GM19099 (cell line): ENCODE measurements around the gene CALHM5.

Source experiments
- POLR2A ChIP-seq: IDR thresholded peaks from 3 replicates; pipeline ENCODE4 v1.6.1; 2011; ENCODE audit warnings: low read depth; ENCODE audit not compliant: insufficient read length; ENCODE audit errors: extremely low read depth

Gene CALHM5

DNA sequence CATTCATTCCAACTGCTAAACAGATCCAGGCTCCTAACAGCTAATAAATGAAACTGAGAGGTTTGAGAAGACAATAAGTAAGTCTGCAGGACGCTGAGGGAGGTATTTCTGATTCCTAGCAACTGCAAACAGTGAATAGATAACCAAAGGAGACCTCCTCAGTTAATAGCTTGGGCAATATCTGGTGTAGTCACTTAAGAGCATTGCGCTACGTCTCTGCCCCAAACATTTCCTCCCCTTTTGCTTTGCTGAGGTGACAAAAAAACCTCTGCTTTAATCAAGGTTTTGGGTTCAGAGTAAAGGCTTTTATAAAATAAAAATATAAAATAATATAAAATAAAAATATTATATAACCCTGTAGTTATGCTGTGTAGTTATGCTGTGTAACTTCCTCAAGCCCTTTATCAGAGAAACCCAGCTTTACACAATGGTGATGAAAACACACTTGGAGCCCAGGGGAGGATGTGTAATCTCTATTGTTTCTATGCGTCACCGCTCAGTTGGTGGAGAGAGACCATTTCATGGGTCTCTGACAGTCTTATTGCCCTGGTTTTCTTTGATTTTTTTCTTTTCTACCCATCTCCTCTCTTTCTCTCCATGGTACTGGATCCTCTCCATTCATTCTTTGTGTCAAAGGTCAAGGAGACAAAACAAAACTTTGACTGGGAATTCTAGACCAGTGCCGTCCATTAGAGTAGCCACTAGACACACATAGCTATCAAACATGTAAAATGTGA is 18.9 kb upstream of the CALHM5 start:
- no peak for TF ChIP-seq POLR2A

DNA sequence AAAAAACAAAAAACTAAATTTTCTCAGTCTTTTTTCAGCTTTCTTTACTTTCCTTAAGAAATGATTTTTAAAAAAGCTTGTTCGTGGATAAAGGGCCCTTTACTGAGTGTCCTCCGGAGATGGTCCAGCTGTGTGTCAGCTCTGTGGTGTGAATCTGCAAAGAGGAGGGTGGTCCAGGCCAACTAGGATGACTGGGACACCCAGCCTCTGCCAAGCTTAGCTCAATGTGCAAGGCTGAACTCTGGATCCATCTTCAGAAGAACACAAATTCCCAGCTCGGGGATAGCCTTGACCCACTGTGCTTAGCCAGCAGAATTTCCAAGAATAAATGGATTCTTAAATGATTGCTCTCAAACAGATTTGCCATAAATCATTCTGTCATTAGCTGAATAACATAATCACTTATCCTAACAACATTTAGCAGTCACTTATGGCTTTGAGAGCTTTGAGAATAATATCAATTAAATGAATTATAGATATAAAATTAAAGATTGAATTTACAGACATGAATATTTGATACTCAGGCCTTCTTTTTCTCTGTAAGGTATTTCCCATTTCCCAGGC is 14.2 kb upstream of the CALHM5 start:
- TF ChIP-seq POLR2A, result no peak

DNA sequence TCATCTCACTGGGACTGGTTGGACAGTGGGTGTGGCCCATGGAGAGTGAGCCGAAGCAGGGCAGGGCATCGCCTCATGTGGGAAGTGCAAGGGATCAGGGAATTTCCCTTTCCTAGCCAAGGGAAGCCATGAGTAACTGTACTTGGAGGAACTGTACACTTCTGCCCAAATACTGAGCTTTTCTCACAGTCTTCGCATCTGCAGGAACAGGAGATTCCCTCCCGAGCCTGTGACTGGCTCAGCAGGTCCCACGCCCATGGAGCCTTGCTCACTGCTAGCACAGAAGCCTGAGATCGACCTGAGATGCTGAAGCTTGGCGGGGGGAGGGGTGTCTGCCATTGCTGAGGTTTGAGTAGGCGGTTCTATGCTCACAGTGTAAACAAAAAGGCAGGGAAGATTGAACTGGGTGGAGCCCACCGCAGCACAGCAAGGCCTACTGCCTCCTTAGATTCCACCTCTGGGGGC is 10.4 kb upstream of the CALHM5 start:
- no peak for TF ChIP-seq POLR2A

DNA sequence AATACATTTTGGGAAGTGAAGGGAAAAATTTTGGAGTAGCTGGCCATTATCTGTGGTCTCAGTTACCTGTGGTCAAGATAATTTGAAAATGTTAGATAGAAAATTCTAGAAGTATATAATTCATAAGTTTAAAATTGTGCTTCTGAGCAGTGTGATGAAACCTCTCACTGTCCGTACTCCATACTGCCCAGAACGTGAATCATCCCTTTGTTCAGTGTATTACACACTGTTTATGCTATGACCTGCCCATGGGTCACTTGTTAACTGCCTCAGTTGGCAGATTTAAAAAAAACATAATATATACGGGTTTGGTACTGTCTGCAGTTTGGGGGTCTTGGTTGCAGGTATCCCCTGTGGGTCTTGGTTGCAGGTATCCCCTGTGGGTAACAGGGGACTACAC is 4.1 kb upstream of the CALHM5 start:
- TF ChIP-seq POLR2A, result no peak

DNA sequence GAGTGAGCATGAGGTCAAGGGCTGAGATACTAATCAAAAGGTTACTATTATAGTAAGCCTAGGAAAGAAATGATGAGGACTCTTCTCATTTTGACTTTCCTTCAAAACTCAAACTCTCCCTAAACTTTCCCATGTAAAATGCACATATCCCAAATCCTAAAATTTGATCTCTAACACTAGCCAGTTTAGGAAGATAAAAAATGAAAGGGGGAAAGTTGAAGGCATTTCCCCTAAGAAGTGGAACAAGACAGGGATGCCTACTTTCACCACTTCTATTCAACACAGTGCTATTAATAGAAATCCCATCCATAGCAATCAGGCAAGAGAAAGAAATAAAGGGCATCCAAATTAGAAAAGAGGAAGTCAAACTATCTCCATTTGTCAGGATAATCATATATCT is 2.9 kb upstream of the CALHM5 start:
- no peak for TF ChIP-seq POLR2A

DNA sequence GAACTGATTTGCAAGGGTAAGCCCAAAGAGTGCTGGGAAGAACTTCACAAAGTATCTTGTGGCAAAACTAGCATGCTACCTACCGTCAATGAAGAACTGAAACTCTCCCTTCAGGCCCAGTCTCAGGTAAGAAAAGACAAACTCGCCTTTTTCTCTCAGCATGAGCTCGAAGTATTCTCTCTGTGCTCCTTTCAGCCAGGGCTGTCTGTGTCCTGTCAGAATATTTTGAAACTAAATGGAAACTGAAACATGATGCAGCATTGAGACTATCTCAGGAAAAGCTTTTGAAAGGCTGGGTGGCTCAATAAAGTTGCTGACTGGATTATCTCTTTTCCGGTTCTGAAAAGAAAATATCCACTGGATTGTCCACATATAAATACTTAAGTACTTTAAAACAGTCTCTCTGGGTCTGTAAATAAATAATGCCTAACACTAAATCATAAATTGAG is 696 bp downstream of the CALHM5 start:
- no peak for TF ChIP-seq POLR2A

DNA sequence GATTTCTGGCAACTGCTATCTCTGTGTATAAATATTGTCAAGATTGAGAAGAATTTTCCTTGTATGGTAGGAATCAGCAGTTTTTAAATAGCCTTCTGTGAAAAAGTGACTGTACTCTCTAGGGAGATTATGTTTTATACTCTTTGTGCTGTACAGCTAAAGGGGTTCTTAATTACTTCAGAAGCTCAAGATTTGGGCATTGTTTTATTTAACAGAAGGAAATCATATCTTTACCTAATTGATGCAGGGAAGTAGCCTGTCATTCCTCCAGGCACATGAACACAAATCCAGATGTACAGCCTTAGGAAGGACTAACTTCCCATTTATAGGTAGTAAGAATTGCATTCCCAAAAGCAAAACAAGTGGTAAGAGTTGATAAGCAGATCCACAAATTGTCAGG is 1.3 kb downstream of the CALHM5 start:
- no peak for TF ChIP-seq POLR2A

DNA sequence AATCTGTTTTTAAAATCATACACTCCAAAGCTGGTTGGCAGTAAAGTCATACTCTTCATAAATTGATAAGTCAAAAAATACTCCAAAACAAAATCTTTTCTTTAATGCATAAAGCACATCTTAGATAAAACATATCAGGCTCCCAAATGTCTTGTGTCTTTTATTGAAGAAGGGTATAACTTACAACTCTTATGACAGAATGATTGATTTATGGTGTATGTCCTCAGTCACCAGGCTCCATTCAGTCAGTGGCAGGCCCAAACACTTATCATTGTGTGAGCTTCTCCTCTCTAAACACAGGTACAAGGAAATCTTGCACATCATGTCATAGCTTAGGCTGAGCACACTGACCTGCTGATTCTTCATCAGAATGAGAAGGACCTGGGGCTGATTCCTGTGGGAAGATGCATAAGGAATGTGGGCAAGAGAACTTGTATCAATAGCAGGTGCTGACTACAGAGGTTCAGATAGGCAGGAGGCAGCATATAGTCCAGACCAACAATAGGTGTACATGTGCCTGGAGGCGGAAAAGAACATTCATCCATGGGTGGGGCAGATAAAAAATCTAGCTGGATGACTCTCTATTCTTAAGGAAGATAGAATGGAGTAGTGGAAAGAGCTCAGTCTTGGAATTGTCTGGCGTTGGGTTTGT is 1.9 kb downstream of the CALHM5 start:
- no peak for TF ChIP-seq POLR2A

DNA sequence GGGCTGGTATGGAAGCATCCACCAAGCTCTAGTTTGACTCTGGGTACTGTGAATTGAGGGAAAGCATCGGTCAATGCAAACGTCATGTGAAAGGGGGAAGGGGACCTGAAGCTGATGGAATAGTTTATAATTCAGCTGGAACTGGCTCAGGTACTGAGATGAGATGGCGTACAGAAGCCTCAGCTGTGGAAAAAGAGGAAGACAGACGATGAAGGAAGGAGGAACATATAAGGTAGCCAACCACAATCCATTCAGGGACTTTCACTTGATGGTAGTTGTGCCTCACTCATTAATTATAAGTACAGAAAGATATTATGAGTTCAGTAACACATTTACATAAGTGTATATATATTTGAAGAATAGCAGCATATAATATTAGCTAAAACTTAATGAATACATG is 2.7 kb downstream of the CALHM5 start:
- TF ChIP-seq POLR2A, result no peak

DNA sequence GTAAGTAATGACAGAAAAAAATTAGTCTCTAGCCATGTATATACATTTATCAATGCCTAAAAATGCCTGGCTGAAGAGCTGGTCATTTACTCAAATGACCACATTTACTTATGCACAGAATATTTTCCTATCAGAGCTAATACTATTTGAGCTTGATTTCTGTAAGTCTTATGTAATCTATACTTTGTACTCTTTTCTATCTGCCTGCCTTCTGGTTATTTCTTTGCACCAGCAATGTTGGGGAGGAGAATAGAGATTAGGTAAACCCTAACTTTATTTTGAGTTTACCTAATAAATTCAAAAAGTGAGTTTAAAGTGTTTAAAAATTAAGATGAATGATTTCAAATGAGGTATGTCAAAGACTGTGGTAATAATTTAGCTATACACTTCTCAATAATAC is 3.7 kb downstream of the CALHM5 start:
- no peak for TF ChIP-seq POLR2A

DNA sequence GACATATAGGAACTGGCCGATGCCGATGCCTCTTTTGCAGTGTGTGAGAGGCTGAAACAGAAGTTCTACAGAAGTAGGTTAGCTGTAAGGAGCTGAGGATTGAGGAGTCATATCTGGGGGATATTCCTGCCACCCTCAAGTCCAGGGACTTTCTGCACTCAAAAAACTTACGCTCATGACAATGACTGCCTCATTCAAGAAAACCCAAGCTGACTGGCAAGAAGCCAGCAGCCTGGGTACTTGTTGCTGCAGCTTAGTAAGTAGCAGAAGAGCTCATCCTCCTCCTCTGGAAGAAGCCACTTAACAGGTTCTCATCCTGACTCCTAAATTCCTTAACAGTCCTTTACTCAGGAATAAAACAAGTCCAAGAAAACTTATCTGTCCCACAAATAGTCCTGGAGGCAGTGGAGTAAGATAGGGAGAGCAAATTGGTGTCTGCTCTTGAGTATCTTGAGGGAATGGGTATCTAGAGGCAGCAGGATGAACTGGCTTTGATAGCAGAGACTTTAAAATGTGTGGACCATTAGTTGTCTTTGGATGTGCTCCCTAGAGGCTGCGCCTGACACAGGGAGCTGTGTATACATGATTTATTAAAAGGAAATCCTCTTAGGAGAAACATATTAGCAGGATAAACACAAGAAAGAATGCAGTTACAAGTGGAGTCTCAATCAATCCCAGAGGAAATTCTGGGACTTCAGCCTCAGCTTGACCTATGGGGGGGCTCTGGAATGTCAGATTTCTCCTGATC is 7.4 kb downstream of the CALHM5 start:
- TF ChIP-seq POLR2A, result no peak

DNA sequence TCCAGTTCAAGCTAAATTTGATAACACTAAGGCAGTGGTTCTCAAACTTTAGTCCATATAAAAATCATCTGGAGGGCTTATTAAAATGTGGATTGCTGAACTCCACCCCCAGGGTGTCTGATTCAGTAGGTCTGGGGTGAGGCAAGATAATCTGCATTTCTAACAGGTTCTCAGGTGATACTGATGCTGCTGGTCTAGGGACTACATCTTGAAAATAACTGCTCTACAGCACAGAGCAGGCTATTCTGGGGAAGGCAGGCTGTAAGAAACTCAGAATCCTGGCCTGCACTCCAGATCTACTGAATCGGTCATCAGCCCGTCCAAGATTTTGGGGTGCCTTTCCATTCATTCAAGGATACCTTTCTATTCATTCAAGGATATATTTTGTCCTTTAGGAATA is 11.5 kb downstream of the CALHM5 start:
- no peak for TF ChIP-seq POLR2A

DNA sequence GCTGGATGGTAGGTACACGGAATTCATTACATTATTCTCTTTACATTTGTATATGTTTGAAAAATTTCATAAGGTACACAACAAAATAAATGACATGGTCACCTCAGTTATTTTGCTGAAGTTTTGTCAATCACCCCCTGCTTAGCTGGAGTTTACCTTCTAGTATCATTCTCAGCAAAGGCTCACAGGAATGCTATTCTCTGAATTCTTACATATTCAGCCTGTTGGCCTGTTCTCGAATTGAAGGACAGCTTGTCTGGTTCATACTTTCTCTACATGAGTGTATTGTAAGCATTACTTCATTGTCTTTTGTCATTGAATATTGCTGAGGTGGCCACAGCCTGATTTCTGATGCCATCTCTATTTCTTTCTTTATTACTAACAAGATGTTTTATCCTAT is 12.8 kb downstream of the CALHM5 start:
- TF ChIP-seq POLR2A, result no peak

DNA sequence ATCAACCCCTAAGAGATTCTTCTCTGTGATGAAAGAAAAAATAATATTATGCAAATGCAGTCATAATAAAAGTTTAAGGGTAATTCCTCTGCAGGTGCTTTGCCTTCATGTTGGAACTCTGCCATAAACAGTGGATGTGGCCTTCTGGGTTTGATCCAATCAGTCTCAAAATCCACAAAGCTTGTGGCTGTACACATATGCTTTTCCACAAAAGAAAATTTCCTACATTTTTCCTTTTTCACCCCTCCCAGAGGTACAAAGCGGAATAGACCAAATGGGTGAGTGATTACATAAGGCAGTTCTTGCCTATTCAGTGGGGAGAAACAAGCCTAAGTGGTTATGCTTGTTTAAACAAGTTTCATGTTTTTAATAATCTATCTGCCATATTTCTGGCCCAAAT is 16.7 kb downstream of the CALHM5 start:
- no peak for TF ChIP-seq POLR2A

DNA sequence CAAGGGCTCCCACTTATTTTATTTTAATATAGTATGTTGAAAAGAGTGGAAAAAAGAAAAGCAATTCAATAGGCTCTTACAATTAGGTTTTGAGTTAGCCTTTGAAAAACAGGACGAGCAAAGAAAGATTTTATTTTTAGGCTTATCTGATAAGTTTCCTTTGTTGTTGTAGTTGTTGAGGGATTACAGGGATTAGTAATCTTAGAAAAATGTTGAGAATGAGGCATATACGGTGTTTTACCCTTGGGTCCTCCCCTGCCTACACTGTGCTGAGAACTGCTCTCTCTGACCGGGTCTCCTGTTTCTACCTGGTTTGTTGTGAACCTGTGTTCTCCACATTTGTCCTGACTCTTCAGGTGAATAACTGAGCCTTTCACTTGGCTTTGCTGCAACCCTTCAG is 17.3 kb downstream of the CALHM5 start:
- TF ChIP-seq POLR2A, result no peak
